Measurements from ENCODE around the gene FGFBP2.

- TF ChIP-seq CTCF (conservative IDR thresholded peaks at IDR 0.05) (no peak), EZH2 (IDR thresholded peaks at IDR 0.05; ENCODE audit: low read depth) (no peak)
These were observed 29.2 kb upstream of the FGFBP2 start for GRCh38 chr4:15992167-15992485.

Measured in PC-9 (cell line).